Ishikawa (cell line): ENCODE data around the gene PDGFB.

Experiments
- CEBPB ChIP-seq: IDR thresholded peaks from 2 replicates; pipeline ENCODE4 v1.6.1; 2012
- CREB1 ChIP-seq: IDR thresholded peaks from 2 replicates; pipeline ENCODE4 v1.6.1; 2012; ENCODE audit warnings: low read depth
- EGR1 ChIP-seq: IDR thresholded peaks from 2 replicates; pipeline ENCODE4 v1.6.1; 2012
- EP300 ChIP-seq: IDR thresholded peaks from 2 replicates; pipeline ENCODE4 v1.6.1; 2012; ENCODE audit warnings: borderline replicate concordance
- MAX ChIP-seq: IDR thresholded peaks from 2 replicates; pipeline ENCODE4 v1.6.1; 2012
- RAD21 ChIP-seq: IDR thresholded peaks from 2 replicates; pipeline ENCODE4 v1.6.1; 2012; ENCODE audit warnings: low read depth
- TAF1 ChIP-seq: IDR thresholded peaks from 2 replicates; pipeline ENCODE4 v1.6.1; 2012; ENCODE audit warnings: low read depth, mild to moderate bottlenecking
- TCF12 ChIP-seq: IDR thresholded peaks from 2 replicates; pipeline ENCODE4 v1.6.1; 2012; ENCODE audit warnings: low read depth
- TEAD4 ChIP-seq: IDR thresholded peaks from 2 replicates; pipeline ENCODE4 v1.6.1; 2012
- USF1 ChIP-seq: IDR thresholded peaks from 2 replicates; pipeline ENCODE4 v1.6.1; 2012
- YY1 ChIP-seq: IDR thresholded peaks from 2 replicates; pipeline ENCODE4 v1.6.1; 2012; ENCODE audit warnings: low read depth
- ZBTB7A ChIP-seq: IDR thresholded peaks from 2 replicates; pipeline ENCODE4 v1.6.1; 2012; ENCODE audit warnings: low read depth

GRCh38 chr22:39280250-39280649, 35.5 kb upstream of the PDGFB start:
- TF ChIP-seq EP300 (no peak), TEAD4 (no peak), TCF12 (no peak), TAF1 (no peak), EGR1 (no peak), RAD21 (no peak), MAX (no peak), ZBTB7A (no peak), CREB1 (no peak), YY1 (no peak), CEBPB (no peak), USF1 (no peak)
